HG02840 (cell line): ENCODE measurements around the gene PLSCR1.
"Not testable (repeated sequence)": the region's sequence is repeated elsewhere in the genome, so short reads cannot be mapped to it uniquely, and the experiment has no call there.

Source experiments
- ATAC-seq: cut with Tn5 transposase; IDR thresholded peaks from one replicate; pipeline ENCODE4 v1.9.1; 2021; ENCODE audit warnings: mild to moderate bottlenecking, moderate library complexity, moderate number of reproducible peaks; ENCODE audit not compliant: unreplicated experiment, low FRiP score

Gene PLSCR1

DNA sequence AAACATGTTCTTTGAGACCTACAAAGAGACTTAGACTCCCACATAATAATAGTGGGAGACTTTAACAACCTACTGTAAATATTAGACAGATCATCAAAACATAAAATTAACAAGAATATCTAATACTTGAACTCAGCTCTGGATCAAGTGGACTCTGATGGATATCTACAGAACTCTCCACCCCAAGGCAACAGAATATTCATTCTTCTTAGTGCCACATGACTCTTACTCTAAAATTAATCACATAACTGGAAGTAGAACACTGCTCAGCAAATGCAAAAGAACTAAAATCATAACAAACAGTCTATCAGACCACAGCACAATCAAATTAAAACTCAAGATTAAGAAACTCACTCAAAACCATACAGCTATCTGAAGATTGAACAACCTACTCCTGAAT lies 59.1 kb downstream of the PLSCR1 start:
- ATAC-seq, result no peak

DNA sequence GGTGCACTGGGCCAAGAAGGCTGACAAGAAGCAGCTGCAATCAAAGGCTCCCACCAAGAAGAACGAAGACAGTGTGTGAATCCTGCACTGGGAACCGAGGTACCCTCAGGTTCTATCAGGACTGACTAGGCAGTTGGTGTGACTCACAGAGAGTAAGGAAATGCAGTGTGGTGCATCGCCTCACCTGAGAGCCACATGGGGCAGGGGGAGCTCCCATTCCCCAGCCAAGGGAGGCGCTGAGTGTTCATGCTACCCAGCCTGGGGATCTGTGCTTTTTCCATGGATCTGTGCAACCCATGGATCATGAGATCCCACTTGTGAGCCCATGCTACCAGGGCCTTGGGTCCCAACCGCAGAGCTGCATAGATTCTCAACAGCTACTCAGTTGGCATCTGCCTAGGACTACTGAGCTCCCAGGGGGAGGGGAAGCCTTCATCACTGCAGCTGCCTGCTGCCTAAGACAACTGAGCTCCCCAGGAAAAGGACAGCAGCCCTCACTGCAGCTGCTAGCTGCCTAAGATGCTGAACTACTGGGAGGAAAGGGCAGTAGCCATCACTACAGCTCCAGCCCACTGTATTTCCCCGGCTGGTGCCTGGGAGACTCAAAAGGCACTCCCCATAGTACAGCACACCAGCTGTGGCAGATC lies 68.2 kb downstream of the PLSCR1 start:
- ATAC-seq, result no peak

DNA sequence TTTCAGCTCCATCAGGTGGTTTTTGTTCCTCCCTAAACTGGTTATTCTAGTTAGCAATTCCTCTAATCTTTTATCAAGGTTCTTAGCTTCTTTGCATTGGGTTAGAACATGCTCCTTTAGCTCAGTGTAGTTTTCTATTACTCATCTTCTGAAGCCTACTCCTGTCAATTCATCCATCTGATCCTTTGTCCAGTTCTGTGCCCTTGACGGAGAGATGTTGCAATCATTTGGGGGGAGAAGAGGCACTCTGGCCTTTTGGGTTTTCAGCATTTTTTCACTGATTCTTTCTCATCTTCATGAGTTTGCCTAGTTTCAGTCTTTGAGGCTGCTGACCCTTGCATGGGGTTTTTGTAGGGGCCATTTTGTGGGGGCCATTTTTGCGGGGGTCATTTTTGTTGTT lies 69.4 kb downstream of the PLSCR1 start:
- not testable (repeated sequence) for ATAC-seq

DNA sequence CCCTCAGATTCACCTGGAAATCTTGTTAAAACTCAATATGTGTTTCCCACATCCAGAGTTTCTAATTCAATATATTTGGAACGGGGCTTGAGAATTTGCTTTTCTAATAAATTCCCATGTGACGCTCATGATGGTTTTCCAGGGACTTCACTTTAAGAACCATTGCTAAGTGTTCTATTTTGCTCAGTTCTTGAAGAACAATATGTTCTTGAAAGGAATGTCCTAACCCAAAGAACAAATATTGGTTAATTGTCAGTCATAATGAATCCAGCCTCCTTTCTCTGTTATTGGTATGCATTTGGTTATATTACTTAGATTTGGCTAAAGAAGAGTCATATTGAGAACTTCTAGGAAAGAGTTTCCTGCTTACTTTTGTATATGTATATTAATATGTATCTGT lies 70.7 kb downstream of the PLSCR1 start:
- ATAC-seq, result no peak

DNA sequence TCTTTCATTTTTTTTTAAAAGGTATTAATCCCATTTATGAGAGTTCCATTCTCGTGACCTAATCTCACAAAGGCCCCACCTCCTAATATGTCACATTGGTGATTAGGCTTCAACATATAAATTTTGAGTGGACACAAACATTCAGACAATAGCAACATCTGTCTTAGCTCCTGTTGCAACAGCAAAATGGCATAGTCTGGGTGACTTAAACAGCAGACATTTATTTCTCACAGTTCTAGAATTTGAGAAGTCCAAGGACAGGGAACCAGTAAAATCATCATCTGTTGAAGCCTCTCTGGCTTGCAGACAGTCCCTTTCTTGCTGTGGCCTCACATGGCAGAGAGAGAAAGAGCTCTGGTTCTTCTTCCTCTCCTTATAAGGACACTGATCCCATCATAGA lies 71.8 kb downstream of the PLSCR1 start:
- no peak for ATAC-seq

DNA sequence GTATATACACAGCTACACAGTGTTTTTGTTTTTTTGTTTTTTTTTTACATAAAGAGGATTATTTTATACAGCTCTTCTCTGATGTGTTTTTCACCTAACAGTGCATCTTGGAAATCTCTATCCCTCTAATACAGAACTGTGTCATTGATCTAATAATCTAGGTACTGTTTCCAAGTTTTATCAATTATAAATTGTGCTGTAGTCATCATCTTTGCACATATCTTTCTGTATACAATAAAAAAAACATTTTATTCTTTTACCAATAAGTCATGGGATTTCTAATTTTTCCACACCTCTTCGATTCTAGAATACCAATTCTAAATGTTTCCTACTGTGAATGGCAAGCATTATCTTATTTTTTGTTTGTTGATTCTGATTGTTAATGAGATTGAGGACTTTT lies 73.4 kb downstream of the PLSCR1 start:
- ATAC-seq, result no peak

DNA sequence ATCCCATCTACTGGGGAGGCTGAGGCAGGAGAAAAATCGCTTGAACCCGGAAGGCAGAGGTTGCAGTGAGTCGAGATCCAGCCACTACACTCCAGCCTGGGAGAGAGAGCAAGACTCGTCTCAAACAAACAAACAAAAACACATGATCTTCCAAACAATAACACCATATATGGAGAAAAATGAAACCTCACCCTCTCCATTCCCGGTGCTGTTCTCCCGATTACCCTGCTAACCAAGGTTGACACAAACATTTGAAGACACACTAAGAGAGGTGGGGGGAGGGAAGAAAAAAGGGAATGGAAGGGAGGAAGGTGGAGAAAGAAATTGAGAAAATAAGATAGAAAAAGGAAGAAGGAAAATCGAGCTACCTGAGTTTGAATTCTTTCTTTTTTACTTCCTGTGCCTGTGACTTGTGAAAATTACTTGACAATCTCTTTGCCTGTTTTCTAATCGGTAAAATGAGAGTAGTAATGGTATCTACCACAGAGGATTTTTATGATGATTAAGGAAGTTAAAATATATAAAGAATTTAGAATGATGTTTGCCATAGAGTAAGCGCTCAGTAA lies 73.9 kb downstream of the PLSCR1 start:
- ATAC-seq, result no peak

DNA sequence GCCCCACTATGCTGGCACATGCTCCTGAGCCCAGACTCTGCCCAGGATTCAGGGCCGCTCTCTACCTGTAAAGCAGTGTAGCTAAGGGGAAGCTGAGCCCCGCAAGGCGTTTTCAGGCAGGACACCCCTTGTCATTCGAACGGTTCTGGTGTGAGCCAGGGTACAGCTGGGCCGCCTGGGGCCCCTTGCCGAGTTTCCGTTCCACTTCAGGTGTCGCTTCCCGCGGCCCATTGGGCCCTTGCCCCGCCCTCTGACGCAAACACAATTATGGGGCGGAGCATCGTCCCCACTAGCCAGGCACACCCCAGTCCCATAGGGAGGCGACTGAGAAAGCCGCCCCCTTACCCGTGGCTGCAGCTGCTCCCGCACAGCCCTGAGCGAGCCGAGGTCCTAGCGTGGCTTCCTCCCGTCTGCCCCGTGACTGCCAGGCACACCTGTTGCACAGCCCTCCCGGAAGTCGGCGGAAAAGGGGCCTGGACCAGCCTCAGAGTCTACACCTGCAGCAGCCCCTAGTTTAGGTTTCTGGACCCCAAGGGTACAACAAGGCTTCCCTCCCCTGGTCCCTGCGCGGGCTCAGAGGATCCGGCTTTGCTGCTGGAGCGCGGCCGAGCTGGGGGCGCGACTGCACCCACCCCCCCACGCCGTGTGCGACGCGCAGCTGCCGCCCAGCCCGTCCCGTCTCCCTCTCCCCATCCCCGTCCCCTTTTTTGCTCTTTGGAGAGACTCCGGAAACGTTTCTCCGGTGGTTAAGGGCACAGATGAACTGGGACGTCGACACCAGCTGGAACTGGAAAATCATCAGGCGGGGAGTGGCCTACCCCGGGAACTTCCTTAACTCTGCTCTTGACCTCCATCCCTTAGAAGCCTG lies 75.0 kb downstream of the PLSCR1 start, which contains the start of gene PLSCR2:
Gene PLSCR2, minus strand, starts transcription at position 412 of the 868 bp plus-strand sequence. CDS start 9,657 bp downstream, outside the sequence.
- peak; percentile 98 for ATAC-seq

DNA sequence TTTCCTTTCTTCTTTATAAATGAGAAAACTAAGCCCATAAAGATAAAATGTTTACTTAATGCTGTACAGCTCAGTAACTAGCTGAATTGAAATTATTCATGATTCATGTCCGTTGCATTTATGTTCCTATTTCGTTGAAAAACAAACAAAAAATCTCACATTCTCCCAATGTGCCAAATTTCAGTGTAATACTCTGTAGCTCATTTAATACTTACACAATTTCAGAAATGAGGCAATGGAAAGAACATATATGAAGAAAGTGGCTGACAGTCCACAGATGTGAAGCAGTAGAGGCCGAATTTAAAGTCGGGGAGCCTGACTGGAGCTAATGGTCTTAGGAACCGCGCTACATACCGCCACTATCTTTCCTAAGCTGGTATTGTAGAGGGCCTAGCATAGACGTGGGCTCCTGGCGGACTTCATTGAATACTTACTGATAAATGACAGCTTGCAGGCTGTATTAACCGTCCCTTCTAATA lies 75.7 kb downstream of the PLSCR1 start:
- no peak for ATAC-seq

DNA sequence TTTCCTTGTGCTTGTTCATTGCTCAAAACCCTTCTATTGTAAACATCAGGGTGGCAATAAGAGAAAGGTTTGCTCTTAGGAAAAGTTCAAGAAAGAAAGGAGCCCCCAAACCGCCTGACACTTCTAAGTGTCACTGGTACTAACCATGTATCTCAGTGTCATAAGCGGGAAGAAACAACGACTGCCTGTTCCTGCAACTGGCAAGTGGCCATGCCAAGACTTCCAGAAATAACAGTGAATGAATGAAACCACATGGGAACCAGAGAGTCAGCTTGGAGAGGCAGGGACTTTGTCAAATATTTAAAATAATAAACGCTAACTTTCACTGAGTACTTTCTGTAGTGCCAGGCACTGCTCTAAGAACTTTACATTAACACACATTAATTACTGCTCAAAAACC lies 76.2 kb downstream of the PLSCR1 start:
- ATAC-seq, result no peak

DNA sequence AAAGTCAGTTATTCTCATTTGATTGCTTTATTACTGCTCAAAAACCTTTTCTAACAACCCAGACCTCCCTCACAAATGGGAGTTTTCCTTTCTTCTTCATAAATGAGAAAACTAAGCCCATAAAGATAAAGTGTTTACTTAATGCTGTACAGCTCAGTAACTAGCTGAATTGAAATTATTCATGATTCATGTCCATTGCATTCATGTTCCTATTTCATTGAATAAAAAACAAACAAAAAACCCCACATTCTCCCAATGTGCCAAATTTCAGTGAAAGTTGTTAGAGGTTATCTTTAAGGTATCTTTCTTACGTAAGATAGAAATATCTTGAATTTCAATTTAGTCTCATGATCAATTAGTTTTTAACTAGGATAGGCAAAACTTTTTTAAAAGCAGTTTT lies 77.8 kb downstream of the PLSCR1 start:
- no peak for ATAC-seq

DNA sequence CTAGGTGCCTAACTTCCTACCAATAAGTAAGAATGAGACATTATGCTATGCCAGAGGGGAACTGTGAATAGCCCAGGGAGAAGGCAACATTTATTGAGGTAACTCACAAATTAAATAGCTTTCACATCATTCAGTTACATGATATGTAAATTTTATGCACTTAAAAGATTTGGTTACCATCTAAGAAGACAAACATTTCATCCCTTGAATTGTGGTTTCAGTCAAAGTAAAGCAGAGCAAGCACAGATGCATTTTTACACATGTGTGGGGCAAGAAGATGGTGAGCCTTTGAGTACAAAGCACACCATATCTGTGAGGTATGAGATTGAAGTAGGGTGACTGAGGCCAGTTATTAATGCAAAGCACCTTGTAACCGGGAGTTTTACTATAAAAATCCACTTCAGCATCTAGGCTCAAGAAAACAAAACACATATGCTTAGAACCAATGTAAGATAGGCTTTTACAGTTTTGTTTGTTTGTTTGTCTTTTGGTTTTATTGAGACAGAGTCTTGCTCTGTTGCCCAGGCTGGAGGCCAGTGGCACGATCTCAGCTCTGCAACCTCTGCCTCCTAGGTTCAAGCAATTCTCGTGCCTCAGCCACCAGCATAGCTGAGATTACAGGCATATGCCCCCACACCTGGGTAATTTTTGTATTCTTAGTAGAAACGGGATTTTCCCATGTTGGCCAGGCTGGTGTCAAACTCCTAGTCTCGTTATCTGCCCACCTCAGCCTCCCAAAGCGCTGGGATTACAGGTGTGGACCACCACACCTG lies 78.5 kb downstream of the PLSCR1 start:
- ATAC-seq, result no peak
